Activated T-cell treated with anti-CD3 and anti-CD28 coated beads for 1 hour (primary cell): ENCODE measurements around the gene PROM2.

ENCODE experiments used
- DNase-seq: peaks from one replicate; pipeline ENCODE4 v3.0.0-alpha.2; 2020; ENCODE audit warnings: low read depth

PROM2 gene

DNA sequence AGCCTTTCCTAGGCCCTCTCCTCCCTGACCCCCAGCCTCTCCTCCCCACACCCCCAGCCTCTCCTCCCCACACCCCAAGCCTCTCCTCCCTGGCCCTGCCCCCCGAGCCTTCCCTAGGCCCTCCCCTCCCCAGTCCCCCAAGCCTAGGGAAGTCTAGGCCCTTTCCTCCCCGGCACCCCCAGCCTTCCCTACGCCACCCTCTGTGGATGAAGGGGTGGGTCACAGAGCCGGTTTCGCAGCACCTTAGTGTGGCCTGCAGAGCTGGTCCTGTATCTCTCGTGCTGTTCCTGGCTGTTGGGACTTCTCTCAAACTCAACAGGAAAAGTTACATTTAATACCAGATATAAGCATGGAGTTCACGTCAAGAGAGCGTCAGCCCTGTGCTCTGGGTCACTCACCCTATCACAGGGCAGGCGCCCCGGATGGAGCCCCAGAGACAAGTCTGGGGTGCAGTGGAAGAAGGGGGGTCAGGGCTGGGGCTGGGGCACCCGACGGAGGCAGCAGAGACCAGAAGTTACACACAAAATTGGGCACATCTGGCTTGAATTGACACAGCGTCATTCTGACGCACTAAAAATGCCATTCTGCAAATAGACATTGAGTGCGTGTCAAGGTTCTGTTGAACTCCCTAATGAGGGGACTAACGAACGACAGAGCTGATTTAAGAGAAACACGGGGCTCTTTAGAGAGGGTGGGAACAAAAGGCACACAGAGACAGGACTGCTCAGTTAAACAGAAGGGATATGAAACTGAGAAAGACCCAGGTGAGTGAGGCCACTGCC is 46.9 kb downstream of the PROM2 start:
- no peak for DNase-seq

DNA sequence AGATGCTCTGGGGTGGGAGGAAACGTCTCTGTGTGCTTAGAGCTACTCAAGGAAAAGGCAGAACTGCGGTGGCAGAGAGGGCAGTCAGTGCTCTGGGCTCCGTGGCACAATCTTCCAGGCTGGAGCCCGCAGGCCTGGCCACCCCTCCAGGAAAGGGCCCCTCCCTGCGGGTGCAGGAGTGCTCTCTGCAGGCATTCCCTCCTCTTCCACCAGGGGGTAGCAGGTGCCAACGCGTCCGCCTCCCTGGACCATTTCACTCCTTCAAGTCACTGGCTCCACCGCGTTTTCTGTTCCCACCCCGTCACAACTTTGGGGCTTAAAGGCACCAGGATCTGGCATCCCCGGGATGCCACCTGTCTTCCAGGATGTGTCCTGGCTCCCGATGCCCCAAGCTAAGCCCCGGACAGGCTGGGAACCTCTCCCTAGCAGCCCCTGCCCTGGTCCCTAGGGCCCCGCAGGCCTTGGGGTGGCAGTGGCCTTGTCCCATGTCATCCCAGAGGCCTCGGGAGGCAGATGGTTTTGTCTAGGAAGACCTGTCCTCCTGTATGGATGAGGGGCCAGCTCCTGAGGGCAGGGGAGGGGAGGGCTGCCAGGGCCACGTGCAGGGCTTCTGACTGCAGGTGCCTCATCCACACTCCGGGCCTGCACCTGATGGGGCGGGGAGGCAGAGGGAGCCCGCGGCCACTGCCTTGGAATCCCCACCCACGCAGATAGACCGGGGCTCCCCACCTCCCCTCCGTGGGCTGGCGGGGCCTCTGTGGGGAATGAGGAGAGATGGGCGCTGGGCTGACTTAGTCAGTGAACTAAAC is 49.3 kb downstream of the PROM2 start:
- no peak for DNase-seq

DNA sequence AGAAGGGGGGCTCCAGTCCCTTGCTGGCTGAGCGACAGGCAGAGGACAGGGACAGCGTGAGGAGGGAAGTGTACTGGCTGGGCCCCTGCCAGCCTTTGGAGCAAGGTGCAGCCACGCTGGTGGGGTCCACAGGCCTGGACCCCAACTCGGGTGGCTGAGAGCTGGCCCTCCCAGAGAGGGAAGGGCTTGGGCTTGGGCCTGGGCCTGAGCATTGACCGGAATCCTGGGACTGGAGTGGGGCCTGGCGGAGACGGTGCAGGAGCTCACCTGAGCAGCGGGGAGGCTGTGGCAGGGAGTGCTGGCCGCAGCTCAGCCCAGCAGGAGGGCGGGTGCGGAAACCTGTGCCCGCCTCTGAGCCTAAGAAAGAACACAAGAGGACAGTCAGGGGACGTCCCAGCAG is 50.8 kb downstream of the PROM2 start:
- DNase-seq, result no peak

DNA sequence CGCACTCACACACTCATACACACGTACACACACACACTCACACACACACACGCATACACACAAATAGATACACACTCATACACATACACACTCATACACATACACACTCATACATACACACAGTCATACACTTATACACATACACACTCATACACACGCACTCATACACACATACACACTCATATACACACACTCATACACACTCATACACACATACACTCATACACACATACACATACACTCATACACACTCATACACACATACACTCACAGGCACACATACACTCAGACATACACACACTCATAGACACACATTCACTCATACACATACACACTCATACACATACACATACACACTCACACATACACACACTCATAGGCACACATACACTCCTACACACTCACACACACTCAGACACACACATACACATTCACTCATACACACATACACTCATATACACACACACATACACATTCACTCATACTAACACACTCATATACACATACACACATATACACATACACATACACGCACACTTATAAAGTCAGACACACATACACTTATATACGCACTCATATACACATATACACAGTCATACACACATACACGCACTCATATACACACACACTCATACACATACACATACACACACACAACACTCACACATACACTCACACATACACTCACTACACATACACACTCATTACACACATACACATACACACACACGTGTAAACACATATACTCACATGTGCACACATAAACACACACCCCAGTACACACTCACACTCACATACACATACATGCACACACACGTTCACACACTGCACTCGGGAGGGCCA is 51.6 kb downstream of the PROM2 start:
- DNase-seq, result no peak

DNA sequence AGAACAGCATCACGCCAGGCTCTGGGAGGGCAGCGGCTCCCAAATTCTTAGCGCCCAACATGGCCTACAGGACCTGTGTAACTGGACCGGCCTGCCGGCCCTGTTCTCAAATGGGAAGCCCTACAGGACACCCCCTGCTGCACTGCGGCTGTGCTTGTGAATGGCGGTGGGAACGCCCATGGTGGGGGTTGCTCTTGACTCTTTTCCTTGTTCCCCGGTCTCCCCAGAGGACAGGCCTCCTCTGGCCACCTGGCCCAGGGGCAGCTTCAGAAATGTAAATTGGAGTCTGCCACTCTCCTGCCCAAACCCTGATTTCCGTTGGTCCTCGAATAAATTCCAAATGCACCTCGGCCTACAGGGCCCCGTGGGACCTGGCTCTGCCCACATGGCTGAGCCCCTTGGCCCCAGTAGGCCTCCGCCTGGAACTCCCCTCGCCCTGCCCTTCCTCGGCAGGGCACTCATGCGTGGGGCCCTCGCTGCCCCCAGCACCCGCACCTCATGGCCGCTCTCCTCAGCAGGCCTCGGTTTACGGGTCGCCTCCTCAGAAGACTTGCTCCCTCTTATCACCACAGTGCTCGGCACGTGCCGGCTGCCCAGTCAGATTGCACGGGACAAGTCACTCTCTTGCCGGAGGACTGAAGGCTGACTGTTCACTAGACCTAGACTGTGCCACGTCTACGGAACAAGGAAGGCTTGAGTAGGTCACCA is 52.3 kb downstream of the PROM2 start:
- DNase-seq, result no peak

DNA sequence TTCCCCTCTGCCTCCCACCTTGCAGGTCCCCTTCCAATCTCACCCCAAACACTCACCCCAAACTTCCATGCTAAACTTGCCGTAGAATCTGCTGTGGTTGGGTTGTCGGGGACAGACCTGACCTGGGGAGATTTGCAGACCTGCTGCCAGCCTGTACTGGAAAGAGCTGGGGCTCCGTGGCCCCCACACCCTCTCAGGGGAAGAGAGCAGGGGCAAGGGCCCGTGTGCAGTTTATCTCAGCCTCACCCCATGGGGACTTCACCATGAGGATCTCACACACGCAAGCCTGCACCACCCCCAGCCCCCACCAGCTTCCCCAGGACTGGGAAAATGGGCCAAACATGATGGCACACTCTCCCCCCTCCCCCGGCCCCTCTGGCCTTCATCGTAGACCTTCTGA is 53.6 kb downstream of the PROM2 start:
- no peak for DNase-seq

DNA sequence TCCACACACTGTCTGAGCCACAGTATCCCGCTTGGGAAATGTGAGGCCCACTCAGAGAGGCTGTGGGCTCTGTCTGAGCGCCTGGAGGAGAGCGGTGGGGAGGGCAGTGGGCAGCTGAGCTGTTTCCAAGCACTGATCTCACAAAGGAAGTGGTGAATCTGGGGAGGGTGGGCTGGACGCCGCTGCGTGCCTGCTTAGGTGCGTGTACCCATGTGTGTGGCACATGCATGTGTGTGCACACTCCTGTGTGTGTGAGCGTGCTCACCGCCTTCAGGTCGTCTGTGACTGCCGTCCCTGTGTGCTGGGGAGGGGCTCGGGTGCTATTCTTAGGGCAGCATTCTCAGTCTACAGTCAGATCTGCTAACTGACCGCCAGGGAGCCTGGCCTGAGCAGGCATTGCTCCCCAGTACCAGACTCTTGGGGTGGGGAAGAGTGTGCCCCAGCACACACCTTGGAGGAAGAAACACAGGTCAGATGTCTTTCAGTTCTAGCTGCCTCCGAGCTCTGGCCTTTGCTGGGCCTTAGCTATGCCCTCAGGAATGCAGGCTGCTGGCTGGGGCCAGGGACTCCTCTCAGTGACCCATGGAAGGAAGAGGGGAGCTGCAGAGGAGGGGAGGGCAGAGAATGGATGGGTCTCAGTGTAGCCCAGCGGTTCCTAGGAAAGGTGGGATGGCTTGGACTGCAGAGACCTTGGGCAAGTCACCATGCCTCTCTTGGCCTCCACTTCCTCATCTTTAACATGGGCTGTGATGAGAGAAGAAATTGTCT is 54.3 kb downstream of the PROM2 start:
- no peak for DNase-seq

DNA sequence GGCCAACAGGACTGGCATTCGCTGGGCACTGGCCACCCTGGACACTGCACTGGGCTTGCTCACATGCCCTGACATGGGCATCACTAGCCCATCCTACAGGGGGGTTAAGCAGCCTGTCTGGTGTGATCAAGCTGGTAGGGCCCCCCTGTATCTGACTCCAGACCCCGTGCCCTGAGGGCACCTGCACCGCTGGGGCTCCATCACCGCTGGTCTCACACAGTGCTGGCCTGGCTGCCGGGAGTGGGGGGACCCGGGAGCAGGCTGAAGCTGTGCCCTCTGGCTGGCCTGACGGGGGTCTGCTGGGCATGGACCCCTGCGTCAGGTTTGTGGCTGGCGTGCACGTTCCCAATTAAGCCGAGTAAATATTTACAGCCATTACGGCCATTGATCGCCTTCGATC is 55.2 kb downstream of the PROM2 start:
- no peak for DNase-seq

DNA sequence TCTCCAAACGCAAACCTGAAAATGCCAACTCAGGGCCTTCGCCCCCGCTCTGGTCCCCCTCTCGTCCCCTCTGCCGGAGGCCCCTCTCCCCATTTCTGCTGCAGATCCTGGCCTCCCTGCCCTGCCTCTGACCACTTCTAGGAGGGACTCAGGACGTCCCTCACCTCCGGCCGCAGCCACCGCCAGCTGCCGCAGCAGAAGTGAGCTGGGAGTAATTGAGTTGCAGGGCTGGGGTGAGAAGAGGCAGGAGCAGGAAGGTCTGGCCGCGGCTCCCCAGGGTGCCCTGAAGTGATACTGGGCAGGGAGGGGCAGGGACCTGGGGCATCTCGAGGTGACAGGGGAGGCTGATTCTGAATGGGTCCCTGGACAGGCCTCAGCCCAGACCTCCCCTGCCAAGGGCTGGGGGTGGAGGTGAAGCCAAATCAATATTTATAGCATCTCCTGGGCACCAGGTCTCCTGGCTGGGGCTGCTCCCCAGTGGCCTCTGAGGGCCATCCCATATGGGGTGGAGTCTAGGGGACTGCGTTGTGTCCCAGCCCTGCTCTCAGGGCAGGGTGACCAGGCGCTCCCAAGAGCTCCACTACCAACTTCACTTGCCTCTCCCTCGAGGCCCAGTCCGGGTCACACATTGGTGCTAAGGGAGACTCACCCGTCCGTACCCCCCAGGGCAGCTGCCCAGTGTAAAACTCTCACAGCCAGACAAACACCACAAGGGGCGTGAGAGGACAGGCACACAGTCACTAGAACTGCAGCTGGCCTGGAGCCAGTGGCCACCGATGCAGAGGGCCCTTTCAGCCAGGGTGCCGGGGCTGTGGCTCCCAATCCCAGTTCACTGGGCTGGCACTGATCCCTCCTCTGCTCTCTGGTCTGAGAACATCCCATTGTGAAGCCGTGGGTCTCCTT is 55.9 kb downstream of the PROM2 start:
- DNase-seq, result no peak

DNA sequence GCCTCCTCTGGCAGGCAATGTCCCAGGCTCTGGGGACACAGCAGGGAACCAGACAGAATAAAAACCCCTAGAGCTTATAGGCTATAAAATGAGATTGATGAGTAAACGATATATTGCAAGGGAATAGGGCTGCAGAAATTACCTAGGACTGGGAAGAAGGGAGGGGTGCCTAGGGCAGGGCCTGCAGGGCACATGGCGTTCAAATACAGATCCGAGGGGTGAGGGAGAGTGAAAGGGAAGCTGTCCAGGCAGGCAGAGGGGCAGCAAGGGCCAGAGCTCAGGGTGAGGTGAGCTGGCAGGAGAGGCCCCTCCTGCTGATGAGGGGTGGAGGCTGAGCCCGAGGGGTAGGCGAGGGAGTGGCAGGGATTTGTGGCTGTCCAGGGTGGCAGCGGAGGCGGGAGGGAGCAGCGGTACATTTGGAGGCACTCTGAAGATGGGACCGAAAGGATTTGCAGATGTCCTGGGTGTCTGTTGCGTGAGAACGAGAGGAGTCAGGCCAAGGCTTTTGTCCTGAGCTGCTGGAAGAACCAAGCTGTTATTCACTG is 56.6 kb downstream of the PROM2 start:
- DNase-seq, result no peak

DNA sequence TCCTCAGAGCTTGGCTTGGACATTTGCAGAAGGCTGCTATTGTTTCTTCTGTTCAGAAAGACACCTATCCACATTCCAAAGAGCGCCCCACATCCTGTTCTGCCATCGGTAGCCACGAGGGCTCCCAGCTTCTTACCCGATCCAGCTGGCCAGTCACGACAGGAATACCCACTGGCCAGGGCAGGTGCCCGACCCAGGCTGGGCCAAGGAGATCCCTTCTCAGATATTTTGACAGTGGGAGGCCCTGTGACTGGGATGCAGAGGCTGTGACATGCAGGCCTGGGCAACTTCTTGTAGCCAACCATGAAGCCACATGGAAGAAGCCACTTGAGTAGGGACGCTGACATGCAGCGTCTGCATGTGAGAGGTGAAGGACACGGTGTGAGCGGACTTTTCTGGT is 57.4 kb downstream of the PROM2 start:
- DNase-seq, result no peak

DNA sequence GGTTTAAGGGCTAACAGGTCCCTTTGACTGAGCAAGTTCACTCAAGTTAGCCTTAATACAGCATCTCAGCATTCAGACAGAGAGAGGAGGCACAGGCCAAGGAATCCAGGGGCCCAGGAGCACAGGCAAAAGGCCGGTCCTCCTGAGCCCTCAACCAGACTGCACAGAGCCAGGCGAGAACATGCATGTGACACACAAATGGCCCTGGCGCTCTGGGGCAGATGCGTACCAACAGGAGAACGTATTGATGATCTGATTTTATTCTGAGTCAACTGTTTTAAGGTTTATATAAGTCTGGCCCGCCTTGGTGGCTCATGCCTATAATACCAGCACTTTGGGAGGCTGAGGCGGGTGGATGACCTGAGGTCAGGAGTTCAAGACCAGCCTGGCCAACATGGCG is 57.8 kb downstream of the PROM2 start:
- no peak for DNase-seq

DNA sequence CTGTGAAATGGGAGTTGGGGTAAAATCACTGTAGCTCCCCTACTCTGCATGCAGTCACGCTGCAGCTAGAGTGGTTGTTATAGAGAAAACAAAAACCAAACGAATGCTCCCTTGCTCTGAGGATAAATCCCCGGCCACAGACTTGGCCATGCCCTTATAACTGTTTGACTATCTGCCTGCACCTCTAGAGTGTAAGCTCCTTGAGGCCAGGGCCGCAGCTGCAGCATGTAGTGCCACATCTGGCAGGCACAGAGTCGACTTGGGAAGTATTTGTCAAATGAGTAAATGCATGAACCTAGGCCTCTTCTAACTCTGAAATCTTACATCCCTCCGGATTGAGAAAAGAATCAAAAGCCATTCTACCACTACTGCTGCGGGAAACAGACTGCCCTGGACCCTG is 58.8 kb downstream of the PROM2 start:
- DNase-seq, result no peak

DNA sequence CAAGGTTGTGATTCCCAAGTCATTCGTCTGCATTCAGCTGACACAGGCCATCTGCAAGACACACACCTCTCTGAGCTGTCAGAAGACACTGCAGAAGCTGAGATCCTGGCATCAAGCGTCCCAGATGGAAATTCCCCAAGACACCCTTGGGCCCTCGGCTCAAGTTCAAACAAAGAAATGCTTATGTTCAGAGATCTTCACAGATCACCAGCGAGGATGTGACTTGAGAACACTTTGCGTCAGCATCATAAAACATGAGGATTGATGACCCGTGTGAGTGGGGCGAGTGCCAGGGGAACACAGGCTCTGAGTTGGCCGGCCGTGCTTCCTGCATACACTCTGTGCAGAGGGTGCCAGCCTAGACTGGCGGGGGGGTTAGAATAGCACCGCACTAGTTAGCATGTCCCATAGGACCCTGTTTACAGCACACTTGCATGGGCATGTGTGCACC is 59.7 kb downstream of the PROM2 start:
- DNase-seq, result no peak

DNA sequence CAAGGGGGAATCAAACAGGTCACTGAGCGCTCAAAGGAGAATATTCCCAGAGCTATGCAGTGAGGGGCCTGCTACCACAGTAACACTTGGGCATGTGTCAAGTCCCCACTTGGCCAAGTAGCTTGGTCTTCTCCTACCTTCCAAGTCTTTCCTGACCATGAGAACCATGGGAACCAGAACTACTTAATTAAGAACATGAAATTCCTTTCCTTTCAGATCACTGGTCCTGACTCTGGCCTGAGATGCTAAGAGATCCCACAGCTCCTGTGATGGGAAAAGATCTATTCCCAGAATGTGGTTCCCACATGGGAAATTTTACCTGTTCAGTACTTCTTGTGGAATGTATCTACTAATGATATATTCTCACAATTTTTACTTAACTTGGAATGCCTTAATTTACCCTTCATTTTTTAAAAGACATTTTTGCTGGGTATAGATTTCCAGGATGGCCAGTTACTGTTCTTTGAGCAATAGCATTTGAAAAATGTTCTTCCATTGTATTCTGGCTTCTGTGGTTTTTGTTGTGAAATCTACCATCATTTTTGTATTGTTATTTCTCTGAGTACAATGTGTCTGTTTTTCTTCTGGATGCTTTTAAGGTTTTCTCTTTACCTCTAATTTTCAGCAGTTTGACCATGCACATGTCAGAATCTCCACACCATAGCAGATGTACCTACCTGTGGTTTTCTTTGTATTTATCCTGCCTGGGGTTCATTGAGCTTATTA is 60.8 kb downstream of the PROM2 start:
- DNase-seq, result no peak

DNA sequence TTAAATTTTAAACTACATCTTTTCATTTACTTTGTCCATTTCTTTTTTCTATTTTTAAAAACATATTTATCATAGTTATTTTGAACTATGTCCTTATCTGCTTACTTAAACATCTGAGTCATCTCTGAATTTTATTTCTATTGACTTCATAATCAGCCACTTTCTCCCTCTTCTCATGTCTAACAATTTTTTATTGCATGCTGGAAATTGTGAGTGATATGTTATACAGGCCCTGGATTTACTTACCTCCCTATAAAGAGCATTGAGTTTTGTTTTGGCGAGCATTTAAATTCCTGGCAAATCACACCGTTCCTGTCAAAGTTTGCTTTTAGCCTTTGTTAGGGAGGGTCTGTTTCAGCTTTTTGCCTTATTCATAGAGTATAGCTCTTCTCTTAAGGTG is 62.2 kb downstream of the PROM2 start:
- no peak for DNase-seq

DNA sequence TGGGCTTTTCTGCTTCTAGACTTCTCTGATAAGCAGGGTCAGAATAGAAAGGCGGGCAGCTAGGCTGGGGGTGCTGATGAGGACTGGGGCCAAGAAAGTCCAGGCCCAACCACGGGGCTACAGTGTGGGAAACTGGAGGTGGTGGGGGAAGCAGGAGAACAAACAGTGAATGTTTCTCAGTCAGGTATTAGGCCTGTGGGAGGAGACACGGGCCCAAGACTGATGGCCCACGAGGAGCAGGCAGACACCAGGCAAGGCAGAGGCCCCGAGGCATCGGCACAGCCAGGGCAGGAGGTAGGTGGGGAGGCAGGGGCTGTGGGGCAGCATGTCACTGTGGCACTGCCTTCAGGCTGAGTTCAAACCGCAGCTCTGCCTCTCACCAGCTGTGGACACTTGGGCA is 63.6 kb downstream of the PROM2 start:
- no peak for DNase-seq
